Muscle layer of duodenum (tissue), 2 donors: Measurements from ENCODE around the gene TEAD3.

Source experiments
- H3K27ac ChIP-seq: one replicate; pipeline ENCODE4 v1.7.0; 2013; ENCODE audit warnings: mild to moderate bottlenecking, low read length
- H3K27me3 ChIP-seq: one replicate; pipeline ENCODE4 v1.7.0; 2013; ENCODE audit warnings: low read depth, mild to moderate bottlenecking, control low read depth, low read length
- H3K36me3 ChIP-seq, 2 donors: one replicate each; pipeline ENCODE4 v1.7.0; 2013; ENCODE audit warnings: low read length in 2 of 2, control low read depth in 1 of 2, mild to moderate bottlenecking in 1 of 2; ENCODE audit not compliant: insufficient read depth in 2 of 2, control insufficient read depth in 1 of 2
- H3K4me1 ChIP-seq, 2 donors: one replicate each; pipeline ENCODE4 v1.7.0; 2013; ENCODE audit warnings: low read length in 2 of 2, mild to moderate bottlenecking in 2 of 2, control low read depth in 1 of 2, moderate library complexity in 1 of 2; ENCODE audit not compliant: insufficient read depth in 2 of 2, control insufficient read depth in 1 of 2
- H3K4me3 ChIP-seq, 2 donors: one replicate each; pipeline ENCODE4 v1.7.0; 2013; ENCODE audit warnings: low read length in 2 of 2, low read depth in 1 of 2, mild to moderate bottlenecking in 1 of 2
- H3K9me3 ChIP-seq, 2 donors: one replicate each; pipeline ENCODE4 v1.7.0; 2013; ENCODE audit warnings: low read length in 2 of 2, control low read depth in 1 of 2, mild to moderate bottlenecking in 1 of 2; ENCODE audit not compliant: control insufficient read depth in 1 of 2
- donor health status: healthy.

The TEAD3 gene

DNA sequence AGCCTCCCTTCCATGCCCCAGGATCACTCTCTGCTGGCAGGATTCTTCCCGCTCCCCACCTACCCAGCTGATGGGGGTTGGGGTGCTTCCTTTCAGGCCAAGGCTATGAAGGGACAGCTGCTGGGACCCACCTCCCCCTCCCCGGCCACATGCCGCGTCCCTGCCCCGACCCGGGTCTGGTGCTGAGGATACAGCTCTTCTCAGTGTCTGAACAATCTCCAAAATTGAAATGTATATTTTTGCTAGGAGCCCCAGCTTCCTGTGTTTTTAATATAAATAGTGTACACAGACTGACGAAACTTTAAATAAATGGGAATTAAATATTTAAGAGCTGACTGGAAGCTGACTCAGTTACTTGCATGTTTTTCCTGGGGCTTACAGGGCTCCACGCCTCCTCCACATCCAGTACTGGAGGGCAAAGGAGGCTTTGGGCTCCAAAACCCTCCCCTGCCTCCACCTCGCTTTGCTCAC lies 69.0 kb downstream of the TEAD3 start:
- Histone ChIP-seq H3K9me3 (peaks cover 8 to 12% of the 10 kb centered on the region in 2 donors), H3K27me3 (no peaks in the 10 kb centered on the region), H3K4me1 (peaks cover 0 to 6% of the 10 kb centered on the region in 2 donors), H3K4me3 (no peak overlapping the region), H3K27ac (no peak overlapping the region), H3K36me3 (peaks cover 17 to 35% of the 10 kb centered on the region in 2 donors)

- no peak overlapping the region for H3K4me3 ChIP-seq
- H3K9me3 ChIP-seq, result peaks cover 8 to 12% of the 10 kb centered on the region in 2 donors
- no peaks in the 10 kb centered on the region for H3K27me3 ChIP-seq
- peaks cover 0 to 6% of the 10 kb centered on the region in 2 donors for H3K4me1 ChIP-seq
- no peak overlapping the region for H3K27ac ChIP-seq
- peaks cover 20 to 38% of the 10 kb centered on the region in 2 donors for H3K36me3 ChIP-seq
Observed at GRCh38 chr6:35427435-35427834, 69.4 kb downstream of the TEAD3 start.

DNA sequence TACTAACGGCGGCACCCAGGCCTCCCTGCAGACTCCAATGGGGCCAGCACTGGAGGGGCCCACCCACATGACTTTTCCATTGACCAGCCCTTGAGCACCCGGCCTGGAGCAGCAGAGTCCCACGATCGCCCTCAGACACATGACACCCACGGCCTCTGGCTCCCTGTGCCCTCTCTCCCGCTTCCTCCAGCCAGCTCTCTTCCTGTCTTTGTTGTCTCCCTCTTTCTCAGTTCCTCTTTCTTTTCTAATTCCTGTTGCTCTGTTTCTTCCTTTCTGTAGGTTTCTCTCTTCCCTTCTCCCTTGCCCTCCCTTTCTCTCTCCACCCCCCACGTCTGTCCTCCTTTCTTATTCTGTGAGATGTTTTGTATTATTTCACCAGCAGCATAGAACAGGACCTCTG lies 70.8 kb downstream of the TEAD3 start:
- Histone ChIP-seq H3K9me3 (peaks cover 8 to 12% of the 10 kb centered on the region in 2 donors), H3K4me1 (peaks cover 0 to 6% of the 10 kb centered on the region in 2 donors), H3K4me3 (no peak overlapping the region), H3K36me3 (peaks cover 28 to 47% of the 10 kb centered on the region in 2 donors), H3K27ac (no peak overlapping the region), H3K27me3 (no peaks in the 10 kb centered on the region)

- Histone ChIP-seq H3K9me3 (peaks cover 8 to 12% of the 10 kb centered on the region in 2 donors), H3K4me3 (no peak overlapping the region), H3K27ac (no peak overlapping the region), H3K4me1 (peaks cover 0 to 6% of the 10 kb centered on the region in 2 donors), H3K27me3 (no peaks in the 10 kb centered on the region), H3K36me3 (peaks cover 28 to 49% of the 10 kb centered on the region in 2 donors)
Observed at GRCh38 chr6:35425284-35425683, 71.6 kb downstream of the TEAD3 start.
